GM12878 (cell line): ENCODE data around the gene CXCR1. TPM values are rescaled to one million over a fixed set of nuclear protein-coding genes. Genes with fewer than 3 reads are reported as not detected.

Experiments used
- ATAC-seq: fragments of 200-7000 bp; cut with Tn5 transposase; 3 replicates; pipeline ENCODE4 v1.9.1; 2020; ENCODE audit warnings: mild to moderate bottlenecking, moderate library complexity
- BruUV-seq: library from RNA; stranded (reverse); fragments of 400-500 nt; replicated peaks from 2 replicates; lab custom pipeline; 2021; lab: Mats Ljungman, UMichigan
- CTCF ChIA-PET: fragments of 300-600 bp; sonication (Branson Sonifier 250); formaldehyde crosslinking; extraction: SDS; loops from one replicate; lab custom pipeline; 2021; ENCODE audit warnings: inconsistent platforms; lab: Yijun Ruan, JAX
- POLR2A ChIA-PET: fragments of 350-600 bp; formaldehyde crosslinking; extraction: SDS; loops from one replicate; lab custom pipeline; 2021; ENCODE audit warnings: inconsistent platforms; lab: Charles Lee
- RAD21 ChIA-PET: fragments of 300-600 bp; sonication (Branson Sonifier 250); formaldehyde crosslinking; loops from one replicate; lab custom pipeline; 2023; ENCODE audit warnings: antibody characterized with exemption; ENCODE audit not compliant: unreplicated experiment; lab: Charles Lee
- SMC1A ChIA-PET: fragments of 300-600 bp; sonication (Branson Sonifier 250); formaldehyde crosslinking; loops from one replicate; lab custom pipeline; 2023; ENCODE audit not compliant: unreplicated experiment, uncharacterized antibody; lab: Charles Lee
- DNase-seq: peaks from one replicate; pipeline ENCODE4 v3.0.0-alpha.2; 2011; ENCODE audit warnings: low read depth, low spot score
- FAIRE-seq: peaks from 3 replicates; lab custom pipeline; 2011; peaks lifted over from hg19 to GRCh38; lab: Jason Lieb, UNC
- H2AFZ ChIP-seq: 2 replicates; pipeline ENCODE4 v1.6.0; 2011; ENCODE audit warnings: low read depth, low read length, control low read depth; ENCODE audit not compliant: control insufficient read depth
- H3K27ac ChIP-seq: 2 replicates; pipeline ENCODE4 v1.5.1; 2011; ENCODE audit warnings: control low read depth; ENCODE audit not compliant: control insufficient read depth, insufficient read depth
- H3K27me3 ChIP-seq, 2 experiments: replicated peaks in 1 of 2; 2 replicates each; pipeline versions ENCODE4 v1.6.0 to v1.6.1; 2011; ENCODE audit warnings: low read length in 1 of 2; ENCODE audit not compliant: control insufficient read depth in 2 of 2, insufficient read depth in 2 of 2
- H3K36me3 ChIP-seq, 2 experiments: 2 replicates each; pipeline ENCODE4 v1.5.1; 2011; ENCODE audit warnings: low read length in 1 of 2; ENCODE audit not compliant: control insufficient read depth in 2 of 2, insufficient read depth in 2 of 2
- H3K4me1 ChIP-seq: 2 replicates; pipeline ENCODE4 v1.6.1; 2011; ENCODE audit warnings: mild to moderate bottlenecking, low read length, moderate library complexity, mixed read lengths; ENCODE audit not compliant: control insufficient read depth, insufficient read depth
- H3K4me2 ChIP-seq: 2 replicates; pipeline ENCODE4 v1.6.0; 2011; ENCODE audit warnings: control low read depth; ENCODE audit not compliant: control insufficient read depth, insufficient read depth
- H3K4me3 ChIP-seq: fragments of 200-600 bp; sonication (generic); 2 replicates; pipeline ENCODE4 v1.5.1; 2016
- H3K79me2 ChIP-seq: 2 replicates; pipeline ENCODE4 v1.6.0; 2011; ENCODE audit warnings: low read length; ENCODE audit not compliant: control insufficient read depth, insufficient read depth
- H3K9ac ChIP-seq: 2 replicates; pipeline ENCODE4 v1.8.0; 2011; ENCODE audit warnings: low read length, control low read depth, mixed read lengths; ENCODE audit not compliant: control insufficient read depth, insufficient read depth
- H3K9me3 ChIP-seq: replicated peaks from 3 replicates; pipeline ENCODE4 v1.5.1; 2011; ENCODE audit warnings: mild to moderate bottlenecking, low read length; ENCODE audit not compliant: control insufficient read depth, insufficient read depth
- H4K20me1 ChIP-seq: 2 replicates; pipeline ENCODE4 v1.6.0; 2011; ENCODE audit not compliant: control insufficient read depth, insufficient read depth
- JUND ChIP-seq: IDR thresholded peaks from 2 replicates; pipeline ENCODE4 v1.6.1; 2012; ENCODE audit warnings: low read depth, mild to moderate bottlenecking, low read length, improper control_type of control experiment, moderate library complexity
- RUNX3 ChIP-seq: IDR thresholded peaks from 2 replicates; pipeline ENCODE4 v1.6.1; 2012; ENCODE audit warnings: low read length, inconsistent platforms
- TBL1XR1 ChIP-seq: IDR thresholded peaks from 2 replicates; pipeline ENCODE4 v1.6.1; 2012; ENCODE audit warnings: low read depth, low read length, improper control_type of control experiment
- WGBS: methylation state at CpG from one replicate; pipeline ENCODE4 v1.1.6; 2016; ENCODE audit warnings: low lambda C conversion rate; ENCODE audit not compliant: insufficient replicate concordance, insufficient coverage; ENCODE audit errors: missing lambda C conversion rate; 5-methylcytosine and 5-hydroxymethylcytosine counted together
- in situ Hi-C: fragments of 300-500 bp; cut with MboI; formaldehyde crosslinking; loops from 9 replicates; pipeline ENCODE4 v1.14.3; 2018; ENCODE audit warnings: mixed read lengths
- intact Hi-C: fragments of 100-400 bp; cut with micrococcal nuclease; formaldehyde crosslinking; loops from one replicate; pipeline ENCODE4 v1.14.2; 2022; ENCODE audit not compliant: unreplicated experiment
- polyA plus RNA-seq, 11 experiments: library from polyadenylated mRNA; depleted of rRNA in 4 of 11; unstranded in 6 of 11; stranded (reverse) in 5 of 11; fragments of >200 nt; fragmentation: Nextera tagmentation in 4 of 11; fragmentation: Illumina TruSeq in 1 of 11; extraction: Ambion mirVana in 4 of 11; extraction: Trizol in 1 of 11; gene quantifications; 1 replicate in 1 of 11; 2 replicates in 10 of 11; pipeline versions ENCODE4 v1.2.1 to v1.2.3, GENCODE V29; 2011 to 2016; ENCODE audit warnings: inconsistent platforms in 2 of 11, missing spikeins in 2 of 11, low read depth in 1 of 11
- total RNA-seq, 4 experiments: library from RNA; depleted of rRNA in 3 of 4; stranded (reverse); fragments of >200 nt in 3 of 4; fragmentation: Illumina TruSeq in 1 of 4; extraction: Trizol in 1 of 4; gene quantifications; 2 replicates each; pipeline versions ENCODE4 v1.2.1 to v1.2.3, GENCODE V29; 2013 to 2021
- TF ChIP-seq, protein P1 (sequence below): fragments of 450-650 bp; formaldehyde crosslinking; IDR thresholded peaks from 2 replicates; pipeline ENCODE4 v1.5.0; 2022; ENCODE audit warnings: mild to moderate bottlenecking, missing genetic modification characterization

The CXCR1 gene
- total and polyA plus RNA-seq, 10 of the 15 experiments (the other 5 are each of a cell fraction or from before 2014, with no cell fraction given): not detected

DNA sequence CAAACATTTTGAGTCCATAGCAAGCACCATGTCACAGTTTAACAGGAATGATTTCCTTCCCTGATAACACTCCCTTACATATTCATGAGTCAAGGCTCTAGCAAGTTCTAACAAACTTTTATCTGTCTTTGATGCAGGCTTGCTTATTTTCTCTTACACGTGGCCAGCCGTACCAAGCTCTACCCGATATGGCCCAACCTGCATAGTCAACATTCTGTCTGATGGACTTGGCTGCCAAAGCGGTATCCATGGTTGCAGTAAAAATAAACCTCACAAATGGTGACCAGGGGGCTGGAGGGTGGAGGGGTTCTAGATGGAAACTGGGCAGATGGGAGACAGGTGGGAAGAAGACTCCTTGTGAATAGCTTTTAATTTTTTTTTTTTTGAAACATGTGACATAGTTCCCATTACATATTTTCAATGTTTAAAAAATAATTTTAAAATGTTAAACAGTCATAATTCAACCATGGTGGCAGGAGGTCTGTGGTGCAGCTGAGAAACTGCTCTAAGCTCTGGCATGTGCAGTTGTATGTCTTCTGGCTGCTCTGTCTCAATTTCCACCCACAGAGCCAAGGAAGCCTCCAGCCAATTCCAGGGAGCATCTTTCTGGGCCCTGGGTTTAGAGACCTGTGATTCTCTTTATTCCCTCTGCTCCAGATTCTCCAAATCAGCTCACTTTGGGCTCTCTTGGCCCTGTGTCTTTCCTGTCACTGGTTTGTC is 20.7 kb upstream of the CXCR1 start (continued):
- no peak for TF ChIP-seq TBL1XR1
- no peak for TF ChIP-seq RUNX3

DNA sequence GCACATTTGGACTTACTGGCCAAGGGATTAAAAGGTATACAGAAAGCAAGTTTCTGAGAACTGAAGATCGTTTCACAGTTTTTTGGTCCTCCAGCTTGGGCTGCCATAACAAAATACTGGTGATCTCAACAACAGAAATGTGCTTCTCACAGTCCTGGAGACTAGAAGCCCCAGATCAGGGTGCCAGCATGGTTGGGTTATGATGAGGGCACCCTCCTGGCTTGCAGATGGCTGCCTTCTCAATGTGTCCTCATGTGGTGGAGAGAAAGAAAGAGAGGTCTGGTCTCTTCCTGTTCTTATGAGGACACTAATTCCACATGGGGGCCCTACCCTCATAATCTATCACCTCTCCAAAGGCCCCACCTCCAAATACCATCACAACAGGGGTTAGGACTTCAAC is 20.1 kb upstream of the CXCR1 start:
- H2AFZ ChIP-seq: no peak overlapping the region; the same call in 1 of the 2 replicates
- H3K36me3 ChIP-seq: no peaks in the 10 kb centered on the region
- ChIA-PET POLR2A (interaction anchor here (1.0 kb wide), 1 partner anchor 33 kb away, joined by 3 read pairs; no protein-coding TSS in a partner anchor), SMC1A (interaction anchor here (0.8 to 1.9 kb wide), 3 partner anchors 36 to 66 kb away, joined by 4 to 5 read pairs (median 4); no protein-coding TSS in a partner anchor), RAD21 (interaction anchor here (1.0 to 1.4 kb wide), 3 partner anchors 29 to 44 kb away, joined by 3 to 4 read pairs (median 3); no protein-coding TSS in a partner anchor), CTCF (interaction anchor here (0.6 to 2.4 kb wide), 8 partner anchors 9 to 276 kb away, joined by 3 to 25 read pairs (median 5); partner anchors contain the start of gene CXCR1)
- DNase-seq (no peak), ATAC-seq (peak; percentile 18; the same call in 2 of the 3 replicates), FAIRE-seq (no peak)
- H3K79me2 ChIP-seq: no peaks in the 10 kb centered on the region
- H3K4me3 ChIP-seq: no peak overlapping the region
- BruUV-seq: no TSS peak
- no peaks in the 10 kb centered on the region for H4K20me1 ChIP-seq
- peaks cover 0 to 1% of the 10 kb centered on the region in 2 experiments; a peak in 2 of 4 replicates for H3K27me3 ChIP-seq
- no peak overlapping the region for H3K27ac ChIP-seq
- TF ChIP-seq, protein P1, sequence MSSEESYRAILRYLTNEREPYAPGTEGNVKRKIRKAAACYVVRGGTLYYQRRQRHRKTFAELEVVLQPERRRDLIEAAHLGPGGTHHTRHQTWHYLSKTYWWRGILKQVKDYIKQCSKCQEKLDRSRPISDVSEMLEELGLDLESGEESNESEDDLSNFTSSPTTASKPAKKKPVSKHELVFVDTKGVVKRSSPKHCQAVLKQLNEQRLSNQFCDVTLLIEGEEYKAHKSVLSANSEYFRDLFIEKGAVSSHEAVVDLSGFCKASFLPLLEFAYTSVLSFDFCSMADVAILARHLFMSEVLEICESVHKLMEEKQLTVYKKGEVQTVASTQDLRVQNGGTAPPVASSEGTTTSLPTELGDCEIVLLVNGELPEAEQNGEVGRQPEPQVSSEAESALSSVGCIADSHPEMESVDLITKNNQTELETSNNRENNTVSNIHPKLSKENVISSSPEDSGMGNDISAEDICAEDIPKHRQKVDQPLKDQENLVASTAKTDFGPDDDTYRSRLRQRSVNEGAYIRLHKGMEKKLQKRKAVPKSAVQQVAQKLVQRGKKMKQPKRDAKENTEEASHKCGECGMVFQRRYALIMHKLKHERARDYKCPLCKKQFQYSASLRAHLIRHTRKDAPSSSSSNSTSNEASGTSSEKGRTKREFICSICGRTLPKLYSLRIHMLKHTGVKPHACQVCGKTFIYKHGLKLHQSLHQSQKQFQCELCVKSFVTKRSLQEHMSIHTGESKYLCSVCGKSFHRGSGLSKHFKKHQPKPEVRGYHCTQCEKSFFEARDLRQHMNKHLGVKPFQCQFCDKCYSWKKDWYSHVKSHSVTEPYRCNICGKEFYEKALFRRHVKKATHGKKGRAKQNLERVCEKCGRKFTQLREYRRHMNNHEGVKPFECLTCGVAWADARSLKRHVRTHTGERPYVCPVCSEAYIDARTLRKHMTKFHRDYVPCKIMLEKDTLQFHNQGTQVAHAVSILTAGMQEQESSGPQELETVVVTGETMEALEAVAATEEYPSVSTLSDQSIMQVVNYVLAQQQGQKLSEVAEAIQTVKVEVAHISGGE (CRISPR knock-in tag): no peak
- no peak for TF ChIP-seq JUND
- H3K4me1 ChIP-seq: no peaks in the 10 kb centered on the region
- in situ Hi-C loops: loop anchor here (5.0 kb wide), 1 partner anchor 70 kb away; no protein-coding TSS in a partner anchor
- H3K9me3 ChIP-seq: no peaks in the 10 kb centered on the region; the same call in 2 of the 3 replicates
- no peak overlapping the region for H3K9ac ChIP-seq
- H3K4me2 ChIP-seq: no peak overlapping the region
- intact Hi-C loops: loop anchor here (1.0 to 10.0 kb wide), 4 partner anchors 55 to 168 kb away; partner anchors contain the start of genes AAMP, CATIP and PNKD
- WGBS: 0% methylated on average over 1 of the region's 1 CpG
